A673 (cell line): ENCODE results near the gene BTBD9.

Experiments used
- CTCF ChIP-seq: fragments of 300-800, 200-600 bp; sonication (generic); conservative IDR thresholded peaks from 2 replicates; pipeline ENCODE4 v1.5.1; 2017; ENCODE audit warnings: low read depth, mild to moderate bottlenecking, antibody characterized with exemption, low read length, moderate library complexity, mixed read lengths
- EZH2 ChIP-seq: fragments of 200-600 bp; sonication (generic); IDR thresholded peaks from 2 replicates; pipeline ENCODE4 v1.6.1; 2017; ENCODE audit warnings: borderline replicate concordance, low read depth, mild to moderate bottlenecking, mixed read lengths, antibody characterized with exemption, low read length; ENCODE audit not compliant: poor library complexity, severe bottlenecking

GRCh38 chr6:38493931-38494547 is 145.7 kb downstream of the BTBD9 start:
- TF ChIP-seq EZH2: no peak
- peak; percentile 90 for TF ChIP-seq CTCF
